Measurements from ENCODE around the gene TLE5.

Gene TLE5

DNA sequence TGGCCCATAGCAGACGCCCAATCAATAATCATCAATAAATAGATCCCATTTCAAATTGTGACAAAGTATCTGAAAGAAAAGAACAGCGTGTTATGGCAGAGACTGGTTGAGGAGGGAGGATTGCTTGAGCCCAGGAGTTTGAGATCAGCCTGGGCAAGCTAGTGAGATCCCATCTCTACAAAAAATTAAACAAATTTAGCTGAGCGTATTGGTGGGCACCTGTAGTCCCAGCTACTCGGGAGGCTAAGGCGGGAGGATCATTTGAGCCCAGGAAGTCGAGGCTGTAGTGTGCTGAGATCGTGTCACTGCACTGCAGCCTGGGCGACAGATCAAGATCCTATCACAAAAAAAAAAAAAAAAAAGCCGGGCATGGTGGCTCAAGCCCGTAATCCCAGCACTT, 25.5 kb upstream of the TLE5 start:
- Histone ChIP-seq H3K27me3 (ENCODE audit: insufficient read depth, low read depth) (peaks cover 56% of the 10 kb centered on the region), H4K20me1 (ENCODE audit: insufficient read depth) (no peaks in the 10 kb centered on the region)

DNA sequence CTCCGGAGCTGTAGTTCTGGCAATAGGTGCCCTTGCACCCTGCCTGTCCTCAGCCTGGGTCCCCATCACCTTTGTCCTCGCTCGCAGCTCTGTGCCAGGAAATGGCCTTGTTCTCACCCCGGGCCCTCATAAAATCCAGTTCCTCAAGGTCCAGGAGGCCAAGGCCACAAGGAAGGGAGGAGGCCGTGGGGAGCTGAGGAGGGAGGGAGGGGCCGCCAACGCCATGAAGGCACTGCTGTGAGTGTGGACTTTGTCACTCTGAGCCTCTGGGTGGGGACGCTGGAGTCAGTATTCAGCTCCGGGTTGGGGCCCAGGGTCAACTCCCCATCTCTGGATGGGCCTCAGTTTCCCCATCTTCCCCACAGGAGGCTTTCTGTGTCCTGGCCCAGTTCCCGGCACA, 22.6 kb upstream of the TLE5 start:
- Histone ChIP-seq H3K4me1 (ENCODE audit: low read depth, poor library complexity, severe bottlenecking) (no peaks in the 10 kb centered on the region), H2AFZ (ENCODE audit: low read depth) (no peak overlapping the region), H3K27me3 (ENCODE audit: insufficient read depth, low read depth) (peaks cover 56% of the 10 kb centered on the region), H3K9ac (no peak overlapping the region), H3K4me2 (no peak overlapping the region), H3K79me2 (ENCODE audit: insufficient read depth, low read depth) (no peaks in the 10 kb centered on the region), H3K27ac (no peak overlapping the region), H4K20me1 (ENCODE audit: insufficient read depth) (no peaks in the 10 kb centered on the region), H3K36me3 (ENCODE audit: insufficient read depth) (no peaks in the 10 kb centered on the region), H3K4me3 (IDR thresholded peaks at IDR 0.05; ENCODE audit: insufficient read depth, low read depth, low read length) (no peak overlapping the region)
- no peak for TF ChIP-seq CTCF (conservative IDR thresholded peaks at IDR 0.05; ENCODE audit: low read depth, low read length)

More for the DNA sequence above, 25.5 kb upstream of the TLE5 start:
- Histone ChIP-seq H3K79me2 (ENCODE audit: insufficient read depth, low read depth) (no peaks in the 10 kb centered on the region), H3K4me1 (ENCODE audit: low read depth, poor library complexity, severe bottlenecking) (no peaks in the 10 kb centered on the region), H3K4me2 (no peak overlapping the region), H3K27ac (no peak overlapping the region), H3K9ac (no peak overlapping the region), H2AFZ (ENCODE audit: low read depth) (no peak overlapping the region), H3K4me3 (IDR thresholded peaks at IDR 0.05; ENCODE audit: insufficient read depth, low read depth, low read length) (no peak overlapping the region), H3K36me3 (ENCODE audit: insufficient read depth) (no peaks in the 10 kb centered on the region)
- no peak for TF ChIP-seq CTCF (conservative IDR thresholded peaks at IDR 0.05; ENCODE audit: low read depth, low read length)

GRCh38 chr19:3083964-3084363, 21.7 kb upstream of the TLE5 start:
- Histone ChIP-seq H4K20me1 (ENCODE audit: insufficient read depth) (no peaks in the 10 kb centered on the region), H3K9ac (no peak overlapping the region), H3K36me3 (ENCODE audit: insufficient read depth) (no peaks in the 10 kb centered on the region), H3K4me3 (IDR thresholded peaks at IDR 0.05; ENCODE audit: insufficient read depth, low read depth, low read length) (no peak overlapping the region), H3K79me2 (ENCODE audit: insufficient read depth, low read depth) (no peaks in the 10 kb centered on the region), H3K4me1 (ENCODE audit: low read depth, poor library complexity, severe bottlenecking) (no peaks in the 10 kb centered on the region), H3K27ac (no peak overlapping the region), H3K27me3 (ENCODE audit: insufficient read depth, low read depth) (peaks cover 54% of the 10 kb centered on the region), H2AFZ (ENCODE audit: low read depth) (no peak overlapping the region), H3K4me2 (no peak overlapping the region)
- no peak for TF ChIP-seq CTCF (conservative IDR thresholded peaks at IDR 0.05; ENCODE audit: low read depth, low read length)

DNA sequence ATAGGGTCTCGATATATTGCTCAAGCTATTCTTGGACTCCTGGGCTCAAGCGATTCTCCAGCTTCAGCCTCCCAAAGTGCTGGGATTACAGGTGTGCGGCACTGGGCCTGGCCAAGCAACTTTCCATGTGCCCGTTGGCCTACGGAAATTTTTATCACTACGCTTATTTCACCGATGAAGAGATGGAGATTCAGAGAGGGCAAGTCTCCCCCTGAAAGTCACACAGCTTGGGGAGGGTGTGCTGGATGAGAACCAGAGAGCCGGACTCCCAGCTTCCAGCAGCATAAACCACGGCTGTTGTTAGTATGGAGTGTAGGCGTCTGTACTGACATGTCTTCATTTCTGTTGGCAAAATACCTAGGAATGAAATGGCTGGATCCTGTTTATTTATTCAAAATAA, 20.0 kb upstream of the TLE5 start:
- Histone ChIP-seq H2AFZ (ENCODE audit: low read depth) (no peak overlapping the region), H3K4me3 (IDR thresholded peaks at IDR 0.05; ENCODE audit: insufficient read depth, low read depth, low read length) (no peak overlapping the region), H3K79me2 (ENCODE audit: insufficient read depth, low read depth) (no peaks in the 10 kb centered on the region), H3K9ac (no peak overlapping the region), H3K27ac (no peak overlapping the region), H3K27me3 (ENCODE audit: insufficient read depth, low read depth) (peaks cover 53% of the 10 kb centered on the region), H3K4me1 (ENCODE audit: low read depth, poor library complexity, severe bottlenecking) (no peaks in the 10 kb centered on the region), H4K20me1 (ENCODE audit: insufficient read depth) (no peaks in the 10 kb centered on the region), H3K4me2 (no peak overlapping the region), H3K36me3 (ENCODE audit: insufficient read depth) (no peaks in the 10 kb centered on the region)
- no peak for TF ChIP-seq CTCF (conservative IDR thresholded peaks at IDR 0.05; ENCODE audit: low read depth, low read length)

Data from KMS-11 (cell line).